Ramos (cell line): ENCODE data around the gene WDFY4.
"Not testable (repeated sequence)": the region's sequence is repeated elsewhere in the genome, so short reads cannot be mapped to it uniquely, and the experiment has no call there.

ENCODE experiments used
- in situ Hi-C: fragments of 300-500 bp; cut with MboI; formaldehyde crosslinking; loops from one replicate; pipeline ENCODE4 v1.14.3; 2022; ENCODE audit warnings: low sequenced_read_pairs; ENCODE audit not compliant: unreplicated experiment

The WDFY4 gene, protein sequence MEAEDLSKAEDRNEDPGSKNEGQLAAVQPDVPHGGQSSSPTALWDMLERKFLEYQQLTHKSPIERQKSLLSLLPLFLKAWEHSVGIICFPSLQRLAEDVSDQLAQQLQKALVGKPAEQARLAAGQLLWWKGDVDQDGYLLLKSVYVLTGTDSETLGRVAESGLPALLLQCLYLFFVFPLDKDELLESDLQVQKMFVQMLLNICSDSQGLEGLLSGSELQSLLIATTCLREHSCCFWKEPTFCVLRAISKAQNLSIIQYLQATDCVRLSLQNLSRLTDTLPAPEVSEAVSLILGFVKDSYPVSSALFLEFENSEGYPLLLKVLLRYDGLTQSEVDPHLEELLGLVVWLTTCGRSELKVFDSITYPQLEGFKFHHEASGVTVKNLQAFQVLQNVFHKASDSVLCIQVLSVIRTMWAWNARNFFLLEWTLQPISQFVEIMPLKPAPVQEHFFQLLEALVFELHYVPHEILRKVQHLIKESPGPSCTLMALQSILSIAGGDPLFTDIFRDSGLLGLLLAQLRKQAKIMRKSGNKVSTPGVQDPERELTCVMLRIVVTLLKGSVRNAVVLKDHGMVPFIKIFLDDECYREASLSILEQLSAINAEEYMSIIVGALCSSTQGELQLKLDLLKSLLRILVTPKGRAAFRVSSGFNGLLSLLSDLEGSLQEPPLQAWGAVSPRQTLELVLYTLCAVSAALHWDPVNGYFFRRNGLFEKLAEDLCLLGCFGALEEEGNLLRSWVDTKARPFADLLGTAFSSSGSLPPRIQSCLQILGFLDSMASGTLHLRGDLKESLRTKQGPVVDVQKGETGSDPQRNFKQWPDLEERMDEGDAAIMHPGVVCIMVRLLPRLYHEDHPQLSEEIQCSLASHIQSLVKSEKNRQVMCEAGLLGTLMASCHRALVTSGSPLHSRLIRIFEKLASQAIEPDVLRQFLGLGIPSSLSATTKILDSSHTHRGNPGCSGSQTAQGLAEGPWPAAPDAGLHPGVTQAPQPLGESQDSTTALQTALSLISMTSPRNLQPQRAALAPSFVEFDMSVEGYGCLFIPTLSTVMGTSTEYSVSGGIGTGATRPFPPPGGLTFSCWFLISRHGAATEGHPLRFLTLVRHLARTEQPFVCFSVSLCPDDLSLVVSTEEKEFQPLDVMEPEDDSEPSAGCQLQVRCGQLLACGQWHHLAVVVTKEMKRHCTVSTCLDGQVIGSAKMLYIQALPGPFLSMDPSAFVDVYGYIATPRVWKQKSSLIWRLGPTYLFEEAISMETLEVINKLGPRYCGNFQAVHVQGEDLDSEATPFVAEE (N-terminal part only)

DNA sequence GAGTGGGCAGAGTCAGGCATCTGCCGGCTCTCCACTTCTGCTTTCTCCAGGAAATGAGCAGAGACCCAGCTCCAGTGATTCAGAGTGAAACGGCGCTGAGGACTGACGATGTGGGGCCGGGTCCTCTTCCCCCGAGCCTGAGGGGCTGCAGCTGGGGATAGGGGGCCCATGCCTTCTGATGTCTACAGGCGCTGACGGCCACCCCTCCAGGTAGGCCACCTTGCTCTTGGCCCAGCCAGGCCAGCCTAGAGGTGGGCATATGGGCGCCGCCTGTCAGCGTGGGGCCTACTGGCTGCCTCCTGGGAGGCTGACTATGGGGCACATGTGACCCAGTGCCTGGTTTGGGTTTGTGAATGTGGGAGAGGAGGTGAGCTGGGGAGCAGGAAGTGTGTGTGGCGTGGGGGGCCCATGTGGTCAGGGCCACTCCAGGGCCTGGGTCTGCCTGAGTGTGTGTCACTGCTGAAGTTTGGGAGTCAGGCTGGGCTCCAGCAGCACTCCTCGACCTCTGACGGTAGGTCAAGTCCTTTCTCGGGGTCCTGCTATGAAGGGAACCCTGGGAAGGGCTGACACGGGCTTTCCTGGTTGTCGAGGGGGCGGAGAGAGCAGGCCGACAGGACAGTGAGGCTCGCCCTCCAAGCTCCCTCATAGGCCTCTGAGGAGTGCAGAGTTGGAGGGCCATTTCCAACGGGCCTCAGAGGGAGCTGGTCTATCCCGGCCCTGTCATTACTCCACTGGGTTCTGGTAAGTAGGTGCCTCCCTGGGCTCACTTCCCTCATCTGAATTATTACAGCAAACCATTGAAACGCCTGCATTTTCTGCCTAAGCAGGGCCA is at the start of gene WDFY4:
Gene WDFY4, plus strand, starts transcription at position 82 of the 832 bp plus-strand sequence. CDS start 24,860 bp downstream, outside the sequence.
- in situ Hi-C loops = no loop called here

DNA sequence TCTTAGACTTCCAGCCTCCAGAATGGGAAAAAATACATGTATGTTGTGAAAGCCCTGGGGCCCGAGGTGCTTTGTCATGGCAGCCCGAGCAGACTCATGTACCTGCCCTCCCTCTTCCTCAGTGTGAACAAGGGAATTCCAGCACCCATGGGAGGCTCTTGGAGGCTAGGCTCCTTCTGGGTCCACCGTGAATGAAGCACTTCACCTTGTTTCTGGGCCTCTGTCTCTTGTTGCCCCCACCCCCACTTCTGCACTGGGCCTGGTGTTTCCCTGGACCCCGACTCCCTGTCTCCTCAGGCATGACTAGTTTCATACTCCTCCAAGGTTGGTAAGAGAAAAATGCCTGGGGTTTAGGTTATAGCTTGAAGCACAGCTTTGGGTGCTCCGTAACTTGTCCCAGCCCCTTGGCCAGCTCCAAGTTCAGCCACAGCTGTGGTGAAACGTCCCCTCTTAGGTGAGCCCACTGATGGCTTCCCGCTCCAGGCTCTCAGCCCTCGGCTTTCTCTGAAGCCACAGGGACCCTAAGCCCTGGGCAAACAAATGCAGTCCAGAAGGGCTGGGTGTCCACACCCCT is 49.6 kb upstream of the WDFY4 start:
- in situ Hi-C loops = no loop called here

DNA sequence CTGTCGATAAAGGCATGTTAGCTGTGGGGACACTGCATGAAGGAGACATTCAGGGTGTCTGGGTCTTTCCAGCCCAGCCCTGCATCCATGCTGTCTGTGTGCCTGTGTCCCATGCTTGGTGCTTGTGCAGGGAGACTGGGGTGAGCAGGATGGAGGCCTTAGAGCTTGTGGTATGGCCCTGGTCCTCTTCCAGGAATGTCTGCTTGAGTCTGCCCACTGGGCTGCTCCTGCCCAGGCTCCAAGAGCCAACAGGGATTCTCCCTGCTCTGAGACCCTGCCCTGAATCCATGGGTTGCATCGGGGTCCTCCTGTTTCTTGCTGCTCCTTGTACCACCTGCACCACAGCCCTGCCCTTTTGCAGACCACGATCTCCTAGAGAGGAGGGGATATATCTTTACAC is 48.4 kb upstream of the WDFY4 start:
- in situ Hi-C loops = no loop called here

DNA sequence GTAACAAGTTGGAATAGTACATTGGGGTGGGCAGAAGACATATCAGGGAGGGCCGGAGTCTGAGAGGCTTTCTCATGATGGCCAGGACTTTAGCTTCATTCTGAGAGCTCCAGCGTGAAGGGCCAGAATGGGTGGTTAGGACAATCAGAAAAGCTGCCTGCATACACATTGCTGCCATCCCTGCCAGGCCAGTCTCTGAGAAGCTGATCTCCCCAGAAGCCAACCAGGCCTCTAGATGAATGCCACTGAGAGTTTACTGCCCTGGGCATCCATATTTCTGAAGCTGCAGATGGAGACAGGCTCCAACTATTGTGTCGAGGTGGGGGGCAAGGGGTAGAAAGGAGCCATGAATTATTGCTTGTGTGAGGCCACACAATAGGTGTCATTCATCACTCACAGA is 47.8 kb upstream of the WDFY4 start:
- in situ Hi-C loops = no loop called here

DNA sequence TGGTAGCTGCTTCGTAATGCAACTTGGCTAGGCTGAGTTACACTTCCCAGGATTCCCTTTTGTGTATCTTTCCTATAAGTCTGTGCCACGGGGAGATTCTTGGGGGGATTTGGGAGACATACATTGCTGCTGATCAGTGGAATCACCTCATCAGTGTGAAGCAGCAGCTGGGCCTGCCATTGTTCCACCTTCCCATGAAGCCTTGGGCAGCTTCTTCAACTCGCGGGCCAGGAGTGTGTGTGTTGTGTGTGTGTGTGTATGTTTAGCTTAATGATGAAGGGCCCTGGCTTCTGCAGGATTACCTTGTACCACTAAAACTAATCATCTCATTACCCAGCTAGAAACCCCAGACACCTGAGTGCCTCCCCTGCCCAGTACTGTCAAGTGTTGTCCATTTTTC is 46.5 kb upstream of the WDFY4 start:
- in situ Hi-C loops = no loop called here

DNA sequence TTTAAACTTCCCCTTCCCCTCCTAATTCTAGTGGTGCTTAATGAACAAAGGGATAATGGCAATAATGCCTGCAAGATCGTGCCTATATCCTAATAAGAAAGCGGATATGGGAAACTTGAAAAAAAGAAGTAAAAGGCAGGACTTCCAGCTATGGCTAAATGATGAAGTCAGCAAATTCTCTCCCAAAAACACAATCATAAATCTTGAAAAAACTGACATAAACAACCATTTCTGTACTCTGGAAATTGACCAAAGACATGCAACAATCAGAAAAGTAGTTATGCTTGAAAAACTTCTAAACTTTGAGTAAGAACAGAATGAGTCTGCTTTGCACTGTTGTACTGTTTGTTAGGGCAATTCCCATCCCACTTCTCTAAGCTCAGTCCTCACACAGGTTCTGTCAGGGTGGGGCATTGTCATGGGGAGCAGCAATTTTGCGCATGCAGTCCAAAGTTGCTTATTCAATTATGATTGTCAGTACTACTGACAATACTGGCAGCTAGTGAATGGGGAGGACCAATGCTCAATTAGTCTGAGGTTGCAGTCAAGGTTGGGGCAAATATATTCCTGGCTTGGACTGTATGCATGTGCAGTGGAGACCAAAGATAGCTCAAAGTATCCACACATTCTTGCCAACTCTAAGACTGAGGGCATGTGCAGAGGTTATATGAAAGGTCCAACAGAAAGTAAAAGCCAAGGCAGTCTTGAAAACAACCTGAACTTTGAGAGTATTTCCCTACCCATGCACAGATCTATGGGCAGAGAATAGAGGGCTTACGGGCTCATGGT is 45.7 kb upstream of the WDFY4 start:
- in situ Hi-C loops = no loop called here

DNA sequence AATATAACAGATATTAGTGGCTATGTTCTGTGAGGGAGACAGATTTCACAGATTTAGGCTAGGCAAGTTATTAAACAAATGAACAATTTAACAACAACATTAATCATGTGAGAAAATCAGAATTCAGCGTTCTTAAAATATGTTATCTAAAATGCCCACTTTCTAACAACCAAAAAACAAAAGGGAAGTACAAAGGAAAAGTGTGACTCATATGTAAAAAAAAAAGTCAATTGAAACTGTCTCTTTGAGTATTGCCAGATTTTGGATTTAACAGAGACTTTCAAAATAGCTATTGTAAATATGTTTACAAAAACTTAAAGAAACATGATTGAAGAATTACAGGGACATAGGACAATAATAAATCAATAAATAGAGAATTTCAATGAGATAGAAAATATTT is 45.0 kb upstream of the WDFY4 start:
- in situ Hi-C loops = no loop called here

DNA sequence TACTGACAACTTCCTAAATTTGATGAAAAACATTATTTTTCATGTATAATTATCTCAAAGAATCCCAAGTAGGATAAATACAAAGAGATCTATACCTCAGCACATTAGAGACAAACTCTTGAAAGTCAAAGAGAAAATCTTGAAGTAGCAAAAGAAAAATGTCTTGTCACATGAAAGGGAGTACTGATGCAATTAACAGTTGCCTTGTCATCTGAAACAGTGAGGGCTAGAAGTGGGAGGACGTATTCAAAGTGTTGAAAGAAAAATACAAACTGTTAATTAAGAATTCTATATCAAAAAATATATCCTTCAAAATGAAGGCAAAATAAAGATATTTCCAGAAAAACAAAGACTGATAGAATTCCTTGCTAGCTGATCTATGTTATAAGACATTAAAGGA is 44.3 kb upstream of the WDFY4 start:
- in situ Hi-C loops = no loop called here

DNA sequence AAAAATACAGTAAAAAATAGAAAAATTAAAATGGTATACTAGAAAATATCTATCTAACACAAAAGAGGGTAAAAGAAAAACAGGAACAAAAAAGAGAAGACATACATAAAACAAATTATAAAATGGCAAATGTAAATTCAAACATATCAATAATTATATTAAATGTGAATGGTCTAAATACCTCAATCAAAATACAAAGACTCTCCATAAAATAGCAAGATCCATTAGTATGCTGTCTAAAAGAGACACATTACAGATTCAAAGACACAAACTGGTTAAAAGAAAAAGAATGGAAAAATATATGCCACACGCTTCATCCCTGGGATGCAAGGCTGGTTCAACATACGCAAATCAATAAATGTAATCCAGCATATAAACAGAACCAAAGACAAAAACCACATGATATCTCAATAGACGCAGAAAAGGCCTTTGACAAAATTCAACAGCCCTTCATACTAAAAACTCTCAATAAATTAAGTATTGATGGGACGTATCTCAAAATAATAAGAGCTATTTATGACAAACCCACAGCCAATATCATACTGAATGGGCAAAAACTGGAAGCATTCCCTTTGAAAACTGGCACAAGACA is 43.5 kb upstream of the WDFY4 start:
- in situ Hi-C loops = not testable (repeated sequence)

DNA sequence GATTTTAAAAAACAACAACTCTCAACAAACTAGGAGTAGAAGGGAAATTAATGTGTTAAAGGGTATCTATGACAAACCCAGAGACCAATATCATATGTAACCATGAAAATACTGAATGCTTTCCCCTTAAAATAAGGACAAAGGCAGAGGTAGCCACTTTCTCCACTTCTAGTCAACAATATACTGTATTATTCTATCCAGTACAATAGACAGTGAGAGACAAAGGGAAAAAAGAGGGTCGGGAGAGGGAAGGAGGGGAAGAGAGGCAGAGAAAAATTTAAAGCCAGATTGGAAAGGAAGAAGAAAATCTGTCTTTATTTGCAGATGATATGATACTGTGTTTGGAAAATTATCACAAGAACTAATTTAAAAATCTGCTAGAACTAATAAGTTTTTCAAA is 39.1 kb upstream of the WDFY4 start:
- in situ Hi-C loops = no loop called here

DNA sequence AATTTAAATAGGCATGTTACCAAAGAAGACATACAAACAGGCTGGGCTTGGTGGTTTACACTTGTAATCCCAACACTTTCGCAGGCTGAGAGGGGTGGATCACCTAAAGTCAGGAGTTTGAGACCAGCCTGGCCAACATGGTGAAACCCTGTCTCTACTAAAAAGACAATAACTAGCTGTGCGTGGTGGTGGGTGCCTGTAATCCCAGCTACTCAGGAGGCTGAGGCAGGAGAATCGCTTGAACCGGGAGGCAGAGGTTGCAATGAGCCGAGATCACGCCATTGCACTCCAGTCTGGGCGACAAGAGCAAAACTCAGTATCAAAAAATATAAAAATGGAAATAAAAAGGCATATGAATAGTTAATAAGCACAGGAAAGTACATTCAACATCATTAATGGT is 37.6 kb upstream of the WDFY4 start:
- in situ Hi-C loops = not testable (repeated sequence)

DNA sequence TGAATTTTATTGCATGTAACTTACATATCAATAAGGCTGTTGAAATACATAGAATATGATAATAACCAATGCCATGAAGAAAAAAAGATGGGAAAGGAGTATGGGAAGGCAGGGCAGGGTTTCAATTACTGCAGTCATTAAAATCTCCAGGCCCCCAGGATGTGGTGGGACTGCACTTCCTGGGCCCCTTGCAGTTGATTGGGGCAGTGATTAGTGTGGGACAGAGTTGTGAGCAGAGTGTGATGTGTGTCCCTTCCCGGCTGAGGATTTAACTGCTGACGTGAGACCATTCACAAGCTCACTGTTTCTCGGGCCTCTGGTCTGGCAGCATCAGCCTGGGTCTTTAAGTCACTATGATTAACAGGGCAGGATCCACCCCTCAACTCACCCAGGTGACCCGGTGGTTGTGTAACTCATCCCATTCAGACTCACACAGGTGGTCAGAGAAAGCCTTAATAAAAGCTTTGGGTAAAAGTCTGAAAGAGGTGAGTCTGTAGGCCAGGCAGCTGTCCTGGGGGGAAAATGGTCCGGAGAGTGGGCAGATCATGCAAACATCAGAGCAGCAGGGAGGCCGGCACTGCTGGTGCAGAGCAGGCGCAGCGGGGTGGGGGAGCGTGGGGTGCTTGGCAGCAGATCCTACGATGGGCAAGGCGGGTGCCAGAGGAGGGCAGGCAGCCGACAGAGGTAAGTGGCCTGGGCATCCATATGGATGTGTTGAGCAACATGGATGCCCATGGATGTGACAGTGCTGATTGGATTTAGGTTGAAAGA is 36.3 kb upstream of the WDFY4 start:
- in situ Hi-C loops = no loop called here

DNA sequence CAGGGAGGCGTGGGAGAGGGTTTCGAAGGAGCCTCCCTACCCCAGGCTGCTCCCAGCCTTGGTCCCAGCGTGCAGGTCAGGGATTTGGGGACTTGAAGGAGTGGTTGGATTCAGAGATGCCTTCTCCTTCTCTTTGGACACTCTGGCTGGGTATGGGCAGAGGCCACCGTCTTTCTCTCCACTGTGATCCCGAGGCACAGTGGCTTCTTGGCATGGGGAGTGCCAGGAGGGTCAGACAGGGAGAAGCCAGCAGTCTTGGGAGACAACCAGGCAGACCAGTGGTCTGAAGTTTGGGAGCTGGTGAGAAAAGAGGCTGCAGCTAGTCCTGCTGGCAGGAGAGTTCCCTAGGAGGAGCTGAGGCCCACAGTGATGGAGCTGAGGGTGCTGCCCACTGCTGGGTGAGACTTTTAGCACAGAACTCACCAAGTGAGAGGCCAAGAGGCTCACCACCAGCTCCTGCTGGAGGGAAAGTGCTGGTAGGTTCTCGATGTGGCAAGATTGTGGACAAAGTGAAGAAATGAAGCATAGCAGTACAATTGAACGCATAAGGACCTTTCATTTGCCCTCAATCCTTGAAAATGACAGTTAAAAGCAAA is 35.2 kb upstream of the WDFY4 start:
- in situ Hi-C loops = no loop called here

DNA sequence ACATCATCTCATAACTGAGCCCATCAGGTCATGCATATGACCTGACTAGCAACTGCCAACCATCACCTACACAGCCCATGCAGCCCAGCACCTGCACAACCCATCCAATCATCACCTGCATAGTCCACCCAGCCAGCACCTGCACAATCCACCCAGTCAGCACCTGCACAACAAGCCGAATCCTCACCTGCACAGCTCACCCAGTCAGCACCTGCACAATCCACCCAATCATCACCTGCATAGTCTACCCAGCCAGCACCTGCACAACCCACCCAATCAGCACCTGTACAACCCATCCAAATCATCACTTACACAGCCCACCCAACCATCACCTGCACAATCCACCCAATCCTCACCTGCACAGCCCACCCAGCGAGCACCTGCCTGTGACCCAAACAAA is 33.4 kb upstream of the WDFY4 start:
- in situ Hi-C loops = loop anchor here (10.0 to 25.0 kb wide), 3 partner anchors 286 to 861 kb away; no protein-coding TSS in a partner anchor

DNA sequence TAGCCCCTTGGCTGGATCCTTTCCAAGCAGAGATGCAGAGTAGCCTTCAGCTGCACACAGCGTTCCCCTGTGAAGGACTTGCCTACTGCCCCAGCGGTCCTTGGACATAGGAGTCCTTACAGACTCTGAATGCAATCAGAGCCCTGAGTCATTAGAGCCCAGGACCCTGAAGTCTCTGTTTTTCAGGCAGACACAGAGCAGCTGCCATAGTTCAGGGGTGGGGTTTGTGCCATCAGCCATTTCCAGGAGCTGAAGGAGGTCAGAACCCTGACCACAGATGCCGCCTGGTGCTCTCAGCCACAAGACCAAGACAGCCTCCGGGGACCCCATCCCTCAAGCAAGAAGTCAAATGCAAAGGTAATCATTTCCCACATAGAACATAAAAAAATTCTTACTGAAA is 32.8 kb upstream of the WDFY4 start:
- in situ Hi-C loops = loop anchor here (10.0 to 25.0 kb wide), 3 partner anchors 287 to 860 kb away; no protein-coding TSS in a partner anchor

DNA sequence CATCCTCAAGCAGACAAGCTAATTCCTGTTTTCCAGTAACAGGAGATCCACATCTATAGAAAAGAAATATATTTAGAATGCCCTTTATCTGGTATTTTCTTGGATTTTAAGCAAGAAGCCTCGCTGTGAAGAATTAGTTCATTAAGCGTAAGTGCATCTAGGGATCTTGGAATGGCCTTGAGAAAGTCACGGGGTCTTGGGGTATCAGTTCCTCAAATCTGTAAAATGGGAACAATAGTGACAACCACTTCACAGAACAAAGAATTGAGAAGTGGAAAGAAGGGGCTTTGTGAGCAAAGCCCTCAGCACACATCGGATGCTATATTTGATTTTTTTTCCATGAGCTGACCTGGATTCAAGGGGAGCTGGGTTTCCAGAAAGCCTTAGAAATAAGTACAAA is 32.3 kb upstream of the WDFY4 start:
- in situ Hi-C loops = loop anchor here (10.0 to 25.0 kb wide), 3 partner anchors 288 to 860 kb away; no protein-coding TSS in a partner anchor

DNA sequence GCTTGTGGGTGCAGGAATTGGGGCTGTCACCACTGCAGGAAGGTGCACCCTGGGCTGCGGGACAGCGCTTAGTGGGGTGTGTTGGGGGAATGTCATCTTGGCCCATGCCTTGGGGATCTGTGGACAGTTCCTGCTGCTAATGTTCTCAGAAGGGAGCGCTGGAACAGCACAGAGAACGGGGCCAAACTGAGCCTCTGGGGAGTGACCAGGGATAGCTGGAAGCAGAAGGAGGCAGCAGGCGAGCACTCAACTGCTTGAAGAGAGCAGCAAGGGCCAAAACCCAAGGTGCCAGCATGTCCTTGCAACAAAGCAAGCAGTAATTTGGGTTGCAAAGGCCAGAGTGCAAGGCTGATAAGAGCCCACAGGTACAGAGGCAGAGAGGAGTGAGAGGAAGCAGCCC is 31.3 kb upstream of the WDFY4 start:
- in situ Hi-C loops = loop anchor here (10.0 to 25.0 kb wide), 3 partner anchors 289 to 859 kb away; no protein-coding TSS in a partner anchor
